Activated CD4-positive, alpha-beta memory T cell treated with anti-CD3 and anti-CD28 coated beads, Interleukin-2, amount 10 ng/mL, durations not matched to agents 7 days and 5 days (primary cell): ENCODE data around the gene MROH2B. TPM values are rescaled to one million over a fixed set of nuclear protein-coding genes. Genes with fewer than 3 reads are reported as not detected.

Experiments
- CTCF ChIA-PET: fragments of 350-600 bp; sonication (Branson Sonifier 250); formaldehyde crosslinking; loops from one replicate; lab custom pipeline; 2021; ENCODE audit warnings: antibody characterized with exemption, inconsistent platforms; lab: Charles Lee
- POLR2A ChIA-PET: fragments of 350-600 bp; sonication (Branson Sonifier 250); formaldehyde crosslinking; loops from one replicate; lab custom pipeline; 2021; ENCODE audit warnings: antibody characterized with exemption; lab: Charles Lee
- DNase-seq: peaks from one replicate; pipeline ENCODE4 v3.0.0-alpha.2; 2020
- H3K27ac Mint-ChIP-seq: one replicate; pipeline ENCODE4 v1.8.0; 2021; ENCODE audit warnings: mild to moderate bottlenecking, mixed read lengths
- H3K27me3 Mint-ChIP-seq: one replicate; pipeline ENCODE4 v1.8.0; 2021; ENCODE audit warnings: mixed read lengths
- H3K36me3 Mint-ChIP-seq: one replicate; pipeline ENCODE4 v1.8.0; 2021; ENCODE audit warnings: low read depth, mixed read lengths
- H3K4me1 Mint-ChIP-seq: one replicate; pipeline ENCODE4 v1.8.0; 2021; ENCODE audit warnings: mixed read lengths
- H3K4me3 Mint-ChIP-seq: one replicate; pipeline ENCODE4 v1.8.0; 2021; ENCODE audit warnings: mild to moderate bottlenecking, mixed read lengths
- H3K9me3 Mint-ChIP-seq: one replicate; pipeline ENCODE4 v1.8.0; 2021; ENCODE audit warnings: mixed read lengths
- total RNA-seq, 2 experiments: library from RNA; stranded (reverse); gene quantifications; one replicate each; pipeline ENCODE4 v1.2.3, GENCODE V29; 2021

The MROH2B gene
- total RNA-seq, 2 experiments from 2014 or later: not detected

- Mint-ChIP-seq H3K4me3 (no peak overlapping the region), H3K4me1 (no peaks in the 10 kb centered on the region), H3K9me3 (no peaks in the 10 kb centered on the region), H3K27me3 (no peaks in the 10 kb centered on the region), H3K36me3 (no peaks in the 10 kb centered on the region), H3K27ac (no peak overlapping the region)
- ChIA-PET POLR2A (no interaction called here), CTCF (no interaction called here)
- DNase-seq: no peak
Measured at GRCh38 chr5:40981420-40981819, 89.7 kb downstream of the MROH2B start.

- CTCF ChIA-PET: interaction anchor here (0.9 kb wide), 1 partner anchor 9 kb away, joined by 3 read pairs; no protein-coding TSS in a partner anchor
- no peaks in the 10 kb centered on the region for H3K9me3 Mint-ChIP-seq
- H3K36me3 Mint-ChIP-seq: no peaks in the 10 kb centered on the region
- no peak overlapping the region for H3K4me3 Mint-ChIP-seq
- DNase-seq: no peak
- no peaks in the 10 kb centered on the region for H3K4me1 Mint-ChIP-seq
- no peak overlapping the region for H3K27ac Mint-ChIP-seq
- peaks cover 2% of the 10 kb centered on the region for H3K27me3 Mint-ChIP-seq
- POLR2A ChIA-PET: no interaction called here
Measured at GRCh38 chr5:40976836-40977235, 94.3 kb downstream of the MROH2B start.

GRCh38 chr5:40976041-40976440, 95.1 kb downstream of the MROH2B start:
- no peak overlapping the region for H3K4me3 Mint-ChIP-seq
- H3K9me3 Mint-ChIP-seq: no peaks in the 10 kb centered on the region
- peaks cover 2% of the 10 kb centered on the region for H3K27me3 Mint-ChIP-seq
- no peaks in the 10 kb centered on the region for H3K4me1 Mint-ChIP-seq
- CTCF ChIA-PET: no interaction called here
- no peak overlapping the region for H3K27ac Mint-ChIP-seq
- no peak for DNase-seq
- POLR2A ChIA-PET: no interaction called here
- no peaks in the 10 kb centered on the region for H3K36me3 Mint-ChIP-seq

DNA sequence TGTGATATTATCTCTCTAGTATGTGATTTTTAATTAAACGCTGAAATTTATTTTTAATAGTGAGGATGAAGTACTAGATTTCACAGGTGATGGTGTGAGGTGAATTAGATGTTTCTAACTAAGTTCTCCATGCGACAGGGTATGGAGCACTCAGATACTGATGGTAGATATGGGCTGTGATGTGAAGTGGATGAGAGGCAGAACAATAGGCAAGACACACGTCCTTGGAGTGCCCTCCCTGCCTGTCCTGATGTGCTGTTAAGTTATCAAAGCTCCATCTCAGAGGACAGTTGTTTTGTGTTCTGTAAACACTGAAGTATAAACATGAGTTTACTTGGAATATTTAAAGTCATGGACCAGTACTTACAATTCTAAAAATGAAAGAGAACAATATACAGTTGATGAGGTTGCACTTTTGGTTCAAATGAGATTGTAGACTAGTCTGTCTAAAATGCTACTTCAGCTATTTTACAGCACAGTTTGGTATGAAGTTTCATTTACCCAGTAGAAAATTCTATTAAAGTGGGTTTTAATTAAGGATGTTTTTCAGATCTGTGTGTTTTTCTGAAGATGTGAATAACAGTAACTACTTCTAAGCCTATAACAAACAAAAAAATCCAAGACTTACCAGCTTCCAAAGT, 97.7 kb downstream of the MROH2B start:
- ChIA-PET POLR2A (interaction anchor here (0.6 kb wide), 1 partner anchor 1260 kb away, joined by 3 read pairs; no protein-coding TSS in a partner anchor), CTCF (no interaction called here)
- no peak for DNase-seq
- H3K27ac Mint-ChIP-seq: no peak overlapping the region
- no peaks in the 10 kb centered on the region for H3K36me3 Mint-ChIP-seq
- no peaks in the 10 kb centered on the region for H3K4me1 Mint-ChIP-seq
- H3K9me3 Mint-ChIP-seq: no peaks in the 10 kb centered on the region
- no peak overlapping the region for H3K4me3 Mint-ChIP-seq
- peaks cover 2% of the 10 kb centered on the region for H3K27me3 Mint-ChIP-seq

GRCh38 chr5:40972434-40972833, 98.7 kb downstream of the MROH2B start:
- Mint-ChIP-seq H3K9me3 (no peaks in the 10 kb centered on the region), H3K27me3 (peaks cover 2% of the 10 kb centered on the region), H3K4me3 (no peak overlapping the region), H3K36me3 (no peaks in the 10 kb centered on the region), H3K27ac (no peak overlapping the region), H3K4me1 (no peaks in the 10 kb centered on the region)
- CTCF ChIA-PET: no interaction called here
- no peak for DNase-seq
- POLR2A ChIA-PET: no interaction called here

DNA sequence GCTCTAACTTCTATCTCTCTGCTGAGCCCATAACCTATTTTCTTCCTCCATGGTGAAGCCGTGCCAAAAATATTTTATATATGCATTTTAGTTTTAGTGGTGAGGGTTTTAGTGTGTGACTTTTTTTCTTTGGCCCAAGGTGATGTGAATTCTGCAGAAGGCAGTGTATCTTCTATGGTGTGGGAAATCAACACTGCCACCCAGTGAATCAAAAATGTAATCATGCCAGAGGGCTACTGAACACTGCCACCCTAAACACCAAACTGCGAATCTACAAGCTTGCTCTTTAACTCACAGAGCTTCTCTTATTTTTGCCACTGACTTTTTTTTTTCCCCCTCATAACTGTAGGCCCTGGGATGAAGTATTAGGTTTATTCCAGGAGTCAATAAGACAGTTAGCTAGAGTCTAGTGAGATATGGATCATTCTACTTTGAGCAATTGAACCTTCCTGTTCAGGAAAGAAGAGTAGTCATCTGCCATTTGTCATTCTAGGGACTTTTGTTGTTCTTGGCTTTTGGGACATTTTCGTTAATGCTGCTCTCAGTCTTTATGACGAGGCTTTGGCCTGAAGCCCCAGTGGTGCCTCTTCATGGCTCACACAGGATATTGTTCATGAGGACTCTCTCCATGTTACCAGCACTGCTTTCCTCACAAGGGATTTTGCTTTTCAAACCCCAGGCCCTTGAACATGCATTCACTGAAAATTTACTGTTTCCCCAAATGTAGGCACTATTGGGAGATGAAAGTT, 108.8 kb downstream of the MROH2B start:
- ChIA-PET POLR2A (no interaction called here), CTCF (no interaction called here)
- Mint-ChIP-seq H3K27ac (no peak overlapping the region), H3K4me3 (no peak overlapping the region), H3K36me3 (no peaks in the 10 kb centered on the region), H3K27me3 (no peaks in the 10 kb centered on the region), H3K9me3 (no peaks in the 10 kb centered on the region), H3K4me1 (no peaks in the 10 kb centered on the region)
- no peak for DNase-seq

DNA sequence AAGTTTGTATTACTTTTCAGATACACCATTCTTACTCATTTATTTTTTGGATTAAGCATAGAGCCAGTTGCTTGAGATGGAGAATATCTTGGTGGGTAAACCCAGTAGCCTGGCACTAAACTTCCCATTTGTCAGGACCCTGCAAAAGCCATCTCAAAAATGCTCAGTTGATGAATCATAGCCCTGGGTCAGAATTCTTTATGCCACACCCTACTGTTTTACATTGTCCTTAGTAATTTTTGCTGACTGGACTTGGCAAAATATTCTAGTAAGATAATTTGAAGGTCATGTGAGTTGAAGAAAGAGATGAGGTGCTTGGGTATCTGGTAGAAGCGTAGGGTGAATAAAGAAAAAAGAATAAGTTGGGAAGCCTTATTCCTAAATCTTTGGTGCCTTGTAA, 111.1 kb downstream of the MROH2B start:
- Mint-ChIP-seq H3K27me3 (no peaks in the 10 kb centered on the region), H3K36me3 (no peaks in the 10 kb centered on the region), H3K4me1 (no peaks in the 10 kb centered on the region), H3K9me3 (no peaks in the 10 kb centered on the region), H3K27ac (no peak overlapping the region), H3K4me3 (no peak overlapping the region)
- no peak for DNase-seq
- CTCF ChIA-PET: no interaction called here
- POLR2A ChIA-PET: no interaction called here

GRCh38 chr5:40958811-40959210, 112.3 kb downstream of the MROH2B start:
- no peak for DNase-seq
- ChIA-PET CTCF (no interaction called here), POLR2A (no interaction called here)
- no peak overlapping the region for H3K27ac Mint-ChIP-seq
- H3K9me3 Mint-ChIP-seq: no peaks in the 10 kb centered on the region
- H3K27me3 Mint-ChIP-seq: no peaks in the 10 kb centered on the region
- H3K4me1 Mint-ChIP-seq: no peaks in the 10 kb centered on the region
- H3K4me3 Mint-ChIP-seq: no peak overlapping the region
- no peaks in the 10 kb centered on the region for H3K36me3 Mint-ChIP-seq

- ChIA-PET POLR2A (no interaction called here), CTCF (no interaction called here)
- no peaks in the 10 kb centered on the region for H3K4me1 Mint-ChIP-seq
- no peak overlapping the region for H3K27ac Mint-ChIP-seq
- no peaks in the 10 kb centered on the region for H3K9me3 Mint-ChIP-seq
- H3K36me3 Mint-ChIP-seq: no peaks in the 10 kb centered on the region
- no peak for DNase-seq
- H3K4me3 Mint-ChIP-seq: no peak overlapping the region
- no peaks in the 10 kb centered on the region for H3K27me3 Mint-ChIP-seq
Measured at GRCh38 chr5:40957048-40957447, 114.1 kb downstream of the MROH2B start.

DNA sequence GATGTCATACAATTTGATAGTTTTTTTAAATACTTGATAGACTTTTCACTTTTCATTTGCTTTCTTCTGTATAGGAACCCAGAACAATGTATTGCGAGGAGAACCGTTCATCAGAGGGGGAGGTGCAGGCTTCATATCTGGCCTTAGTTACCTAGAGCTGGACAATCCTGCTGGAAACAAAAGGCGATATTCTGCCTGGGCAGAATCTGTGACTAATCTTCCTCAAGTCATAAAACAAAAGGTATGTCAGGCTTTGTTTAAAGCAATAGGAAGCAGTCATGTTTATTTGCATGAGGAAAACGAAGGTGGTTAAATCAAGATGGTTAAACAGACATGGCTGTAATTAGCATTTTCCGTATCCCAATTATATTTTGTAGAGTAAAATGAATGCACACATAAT, 115.8 kb downstream of the MROH2B start:
- no peaks in the 10 kb centered on the region for H3K9me3 Mint-ChIP-seq
- ChIA-PET CTCF (interaction anchor here (0.6 kb wide), 1 partner anchor 87 kb away, joined by 4 read pairs; no protein-coding TSS in a partner anchor), POLR2A (no interaction called here)
- H3K4me3 Mint-ChIP-seq: no peak overlapping the region
- no peaks in the 10 kb centered on the region for H3K36me3 Mint-ChIP-seq
- H3K4me1 Mint-ChIP-seq: no peaks in the 10 kb centered on the region
- H3K27me3 Mint-ChIP-seq: no peaks in the 10 kb centered on the region
- no peak for DNase-seq
- no peak overlapping the region for H3K27ac Mint-ChIP-seq

Other genes with a start within 250 kb of the MROH2B start
- gene RPL37, start 236.1 kb downstream of the MROH2B start, total RNA-seq: 1,000 to 10,000 TPM; 1,494 to 1,565 TPM
- 1 to 10 TPM; 4.4 to 4.6 TPM for gene CARD6, start 230.0 kb downstream of the MROH2B start, total RNA-seq
- gene C7, start 161.8 kb downstream of the MROH2B start, total RNA-seq: not detected
- not detected for gene C6, start 142.2 kb upstream of the MROH2B start, total RNA-seq